DMS 273 treated with DMSO at 0.1 percent for 48 hours (cell line): ENCODE results near the gene HK3.

ENCODE experiments used
- DNase-seq: peaks from one replicate; lab custom pipeline; 2025; lab: John Stamatoyannopoulos, UW

Gene HK3

GRCh38 chr5:176850371-176851245 is 48.5 kb downstream of the HK3 start:
- DNase-seq, result no peak

GRCh38 chr5:176849611-176850227 is 49.4 kb downstream of the HK3 start:
- DNase-seq, result no peak

GRCh38 chr5:176848651-176849050 is 50.5 kb downstream of the HK3 start:
- no peak for DNase-seq

GRCh38 chr5:176847726-176848290 is 51.3 kb downstream of the HK3 start:
- no peak for DNase-seq

GRCh38 chr5:176847148-176847547 is 52.0 kb downstream of the HK3 start:
- DNase-seq, result no peak

- DNase-seq, result no peak
Measured at GRCh38 chr5:176846335-176847140, 52.6 kb downstream of the HK3 start.

GRCh38 chr5:176845392-176845713 is 53.8 kb downstream of the HK3 start:
- no peak for DNase-seq

GRCh38 chr5:176844706-176845391 is 54.3 kb downstream of the HK3 start:
- DNase-seq, result no peak

- DNase-seq, result no peak
Measured at GRCh38 chr5:176844281-176844680, 54.9 kb downstream of the HK3 start.

GRCh38 chr5:176843673-176844072 is 55.5 kb downstream of the HK3 start:
- no peak for DNase-seq

- no peak for DNase-seq
Measured at GRCh38 chr5:176837707-176838115, 61.4 kb downstream of the HK3 start.

GRCh38 chr5:176836811-176837706 is 62.1 kb downstream of the HK3 start:
- DNase-seq, result no peak

GRCh38 chr5:176835918-176836317 is 63.2 kb downstream of the HK3 start:
- DNase-seq, result no peak

GRCh38 chr5:176833286-176833685 is 65.9 kb downstream of the HK3 start:
- DNase-seq, result no peak

GRCh38 chr5:176832162-176832561 is 67.0 kb downstream of the HK3 start:
- no peak for DNase-seq

- no peak for DNase-seq
Measured at GRCh38 chr5:176831425-176831824, 67.7 kb downstream of the HK3 start.

- no peak for DNase-seq
Measured at GRCh38 chr5:176830995-176831423, 68.1 kb downstream of the HK3 start.
